T-helper 1 cell treated with Interleukin-12 subunit alpha and Interleukin-12 subunit beta and Interleukin-4 antibody, amounts not matched to agents 30 ng/mL and 1 ng/mL, for 36 hours (primary cell): Measurements from ENCODE around the gene C14orf132. TPM values are rescaled to one million over a fixed set of nuclear protein-coding genes. Genes with fewer than 3 reads are reported as not detected.

ENCODE experiments used
- intact Hi-C: fragments of 100-400 bp; cut with micrococcal nuclease; formaldehyde crosslinking; loops from one replicate; pipeline ENCODE4 v1.15.1; 2024
- total RNA-seq: library from RNA; stranded (reverse); gene quantifications from 2 replicates; pipeline ENCODE4 v1.2.3, GENCODE V29; 2022

C14orf132 gene
- total RNA-seq, 1 donor from 2014 or later = 0.12 TPM

- intact Hi-C loops = no loop called here
Observed at GRCh38 chr14:96039633-96040311, 610 bp downstream of the C14orf132 start.

- intact Hi-C loops = no loop called here
Observed at GRCh38 chr14:96040828-96041371, 1.7 kb downstream of the C14orf132 start.

GRCh38 chr14:96042248-96042930 is 3.2 kb downstream of the C14orf132 start:
- intact Hi-C loops = no loop called here

GRCh38 chr14:96046630-96047029 is 7.5 kb downstream of the C14orf132 start:
- intact Hi-C loops = no loop called here

- intact Hi-C loops = no loop called here
Observed at GRCh38 chr14:96047101-96047500, 7.9 kb downstream of the C14orf132 start.

- intact Hi-C loops = no loop called here
Observed at GRCh38 chr14:96049932-96050331, 10.8 kb downstream of the C14orf132 start.

GRCh38 chr14:96050482-96050881 is 11.3 kb downstream of the C14orf132 start:
- intact Hi-C loops = no loop called here

- intact Hi-C loops = no loop called here
Observed at GRCh38 chr14:96051231-96051630, 12.1 kb downstream of the C14orf132 start.

DNA sequence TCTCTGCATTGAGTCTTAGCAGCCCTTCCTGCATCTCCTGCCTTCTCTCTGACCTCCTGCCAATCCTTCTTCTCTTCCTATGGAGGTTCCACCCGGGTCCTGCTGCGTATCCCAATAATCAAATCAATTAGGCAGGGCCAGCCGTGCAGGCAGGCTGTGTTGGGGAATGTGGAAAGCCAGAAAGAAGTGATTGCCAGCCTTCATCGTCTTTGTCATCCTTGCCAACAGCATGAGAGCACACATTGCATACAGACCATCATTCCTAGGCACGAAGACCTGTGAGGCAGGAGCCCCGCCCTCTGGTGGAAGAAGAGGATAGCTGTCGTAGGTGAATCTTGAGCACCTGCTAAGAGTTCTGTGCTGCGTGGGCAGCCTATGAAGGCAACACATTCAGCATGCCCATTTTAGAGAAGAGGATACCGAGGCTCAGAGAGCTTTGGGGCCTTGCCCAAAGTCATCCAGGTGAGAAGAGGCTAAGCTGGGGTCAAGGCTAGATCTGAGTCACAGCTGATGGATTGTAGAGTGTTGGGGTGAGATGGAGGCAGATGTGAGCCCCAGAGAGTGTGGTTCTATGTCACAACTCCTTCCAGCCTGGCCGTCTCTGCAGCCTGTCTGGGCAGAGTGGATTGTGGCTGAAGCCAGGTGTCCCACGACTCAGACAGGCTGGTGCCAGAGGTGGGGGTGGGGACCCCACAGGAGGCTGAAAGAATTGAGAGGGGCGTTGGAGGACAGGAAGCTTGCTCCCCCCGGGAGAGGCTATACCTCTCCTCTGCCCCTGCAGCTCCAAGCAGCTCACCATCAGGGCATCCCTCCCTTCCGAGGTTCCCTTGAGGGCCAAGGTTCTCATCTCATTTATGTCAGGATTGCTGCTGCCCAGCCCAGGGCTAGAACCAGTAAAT is 12.7 kb downstream of the C14orf132 start:
- intact Hi-C loops = no loop called here

GRCh38 chr14:96052541-96053247 is 13.5 kb downstream of the C14orf132 start:
- intact Hi-C loops = no loop called here

DNA sequence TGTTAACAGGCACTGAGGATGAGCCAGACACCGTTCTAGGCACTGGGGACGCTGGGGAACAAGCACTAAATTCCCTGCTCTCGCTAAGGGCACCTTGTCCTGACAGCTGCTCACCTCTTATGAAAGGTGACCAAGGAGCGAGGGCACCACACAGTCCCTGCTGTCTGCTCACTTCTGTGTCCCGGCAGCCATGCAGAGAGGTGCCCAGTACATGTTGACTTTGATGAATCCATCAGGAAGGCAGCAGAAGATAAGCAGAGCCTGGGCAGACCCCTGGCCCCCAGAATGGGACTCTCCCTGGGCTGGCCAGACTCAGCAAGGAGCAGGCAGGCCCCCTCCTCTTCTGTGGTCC is 14.1 kb downstream of the C14orf132 start:
- intact Hi-C loops = no loop called here

DNA sequence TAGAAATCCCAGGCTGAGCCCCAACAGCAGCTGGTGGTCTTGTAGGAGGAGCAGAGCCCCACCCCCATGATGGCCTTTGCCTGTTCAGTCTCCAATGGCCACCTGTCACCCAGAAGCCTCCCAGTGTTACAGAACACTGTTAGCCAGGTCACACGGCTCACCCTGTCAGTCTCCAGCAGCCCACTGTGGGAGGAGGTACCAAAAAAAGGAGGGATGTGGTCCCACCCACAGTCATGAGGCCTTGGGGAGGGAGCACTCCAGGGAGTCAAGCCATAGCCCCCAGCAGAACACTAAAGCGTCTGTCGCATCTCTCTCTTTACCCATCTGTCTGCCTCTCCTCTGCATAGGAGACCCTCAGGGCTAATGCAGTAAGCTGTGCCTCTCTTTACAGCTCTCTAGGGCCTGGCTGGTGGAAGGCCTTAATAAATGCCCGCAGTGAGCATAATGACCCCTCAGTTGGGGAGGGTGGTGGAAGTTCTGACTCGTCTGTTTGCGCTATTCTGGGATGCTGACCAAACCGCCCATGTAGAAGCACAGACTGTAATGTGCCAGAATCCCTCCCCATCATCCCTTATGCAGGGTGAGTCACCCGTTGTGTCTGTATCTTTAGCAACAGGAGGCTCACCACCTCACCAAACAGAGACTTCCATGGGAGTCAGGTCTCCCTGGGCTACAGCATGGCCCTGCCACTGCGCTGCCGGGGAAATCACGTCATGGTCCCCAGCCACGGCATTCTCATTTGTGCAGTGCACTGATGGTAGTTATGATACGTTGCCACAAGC is 14.6 kb downstream of the C14orf132 start:
- intact Hi-C loops = no loop called here

DNA sequence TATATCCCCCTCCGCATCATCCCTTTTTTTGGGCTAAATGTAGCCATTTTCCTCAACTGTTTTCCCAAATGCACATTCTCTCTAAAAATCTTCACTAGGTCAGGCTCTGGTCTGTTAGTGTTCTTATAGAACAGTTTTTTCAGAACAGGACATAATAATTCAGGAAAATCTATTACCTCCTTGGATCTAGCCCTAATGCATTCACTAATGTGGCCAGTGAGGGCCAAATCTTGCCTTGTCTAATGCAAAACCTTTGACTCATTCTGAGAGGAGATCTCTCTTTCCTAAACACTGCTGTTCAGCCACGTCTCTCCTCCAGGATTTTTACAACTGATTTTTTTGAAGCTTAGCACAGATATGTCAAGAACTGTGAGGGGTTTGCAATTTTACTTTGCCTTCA is 15.5 kb downstream of the C14orf132 start:
- intact Hi-C loops = loop anchor here (5.0 kb wide), 1 partner anchor 223 kb away; no protein-coding TSS in a partner anchor

DNA sequence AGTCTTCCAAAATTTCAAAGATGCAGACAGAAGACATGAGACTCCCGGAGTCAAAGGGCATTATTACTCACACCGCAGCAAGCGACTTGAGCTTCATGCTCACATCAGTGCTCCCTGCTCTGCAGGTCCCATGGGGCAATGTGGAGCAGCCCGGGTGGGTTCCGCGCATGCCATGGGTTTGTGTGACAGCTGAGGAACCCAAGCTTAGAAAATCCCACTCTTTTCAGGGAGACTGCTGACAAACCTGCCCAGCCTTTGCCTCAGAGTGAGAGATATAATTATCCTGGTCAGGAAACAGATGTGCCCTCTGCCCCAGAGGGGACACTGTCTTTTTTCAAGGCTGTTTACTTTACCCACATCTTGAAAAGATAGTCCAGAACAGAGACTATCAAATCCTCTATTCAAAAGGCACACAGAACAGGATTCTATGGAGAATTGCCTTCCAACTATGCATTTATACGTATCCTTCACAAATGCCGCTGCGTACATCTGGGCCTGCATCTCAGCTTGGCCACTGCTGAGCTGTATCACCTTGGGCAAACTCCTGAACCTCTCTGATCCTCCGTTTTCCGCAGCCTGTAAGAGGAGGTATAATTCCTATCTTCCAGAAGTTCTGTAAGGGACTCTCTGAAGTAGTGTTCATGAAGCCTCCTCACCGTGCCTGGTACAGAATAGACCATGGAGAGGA is 16.0 kb downstream of the C14orf132 start:
- intact Hi-C loops = loop anchor here (5.0 kb wide), 1 partner anchor 222 kb away; no protein-coding TSS in a partner anchor

DNA sequence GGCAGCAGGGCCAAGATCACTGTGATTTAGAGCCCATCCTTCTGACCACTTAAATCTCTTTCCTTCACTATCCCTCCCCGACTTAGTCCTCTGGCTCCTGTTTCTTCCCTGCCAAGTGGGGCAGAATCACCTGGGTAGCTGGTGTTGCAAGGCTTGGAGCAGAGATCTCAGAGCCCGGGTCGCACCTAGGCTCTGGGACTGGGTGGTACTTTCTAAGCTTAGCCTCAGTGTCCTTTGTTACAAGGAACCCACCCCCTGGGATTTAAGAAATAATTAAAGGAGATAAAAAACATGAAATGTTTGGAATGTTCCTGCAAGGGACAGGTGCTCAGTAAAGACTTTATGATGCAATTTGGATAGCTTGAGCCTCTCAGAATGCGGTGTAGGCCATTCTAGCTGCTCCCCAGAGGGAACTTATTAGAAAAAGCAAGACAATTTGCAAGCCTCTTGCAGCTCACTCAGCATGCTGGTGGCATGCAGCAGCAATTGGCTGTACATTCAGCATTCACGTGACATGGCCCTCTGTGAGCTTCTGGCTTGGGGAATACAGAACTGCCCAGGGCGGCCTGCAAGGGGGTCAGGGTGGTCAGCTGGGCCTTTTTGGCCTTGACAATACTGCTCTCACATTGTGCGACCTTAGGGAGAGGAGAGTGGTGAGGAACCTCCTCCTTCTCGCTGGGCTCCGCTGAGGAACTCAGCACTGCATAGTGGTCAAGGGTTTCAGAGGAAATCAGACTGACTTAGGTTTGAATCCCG is 16.8 kb downstream of the C14orf132 start:
- intact Hi-C loops = loop anchor here (5.0 kb wide), 1 partner anchor 221 kb away; no protein-coding TSS in a partner anchor

- intact Hi-C loops = loop anchor here (5.0 kb wide), 1 partner anchor 221 kb away; no protein-coding TSS in a partner anchor
Observed at GRCh38 chr14:96056509-96057422, 17.6 kb downstream of the C14orf132 start.

- intact Hi-C loops = loop anchor here (5.0 kb wide), 1 partner anchor 220 kb away; no protein-coding TSS in a partner anchor
Observed at GRCh38 chr14:96057738-96058137, 18.6 kb downstream of the C14orf132 start.
